GM12891 (cell line): ENCODE measurements around the gene LGALS4.

Source experiments
- POLR2A ChIP-seq: IDR thresholded peaks from 2 replicates; pipeline ENCODE4 v1.6.1; 2011; ENCODE audit warnings: low read depth, low read length, control low read depth
- POLR2AphosphoS5 ChIP-seq: IDR thresholded peaks from 2 replicates; pipeline ENCODE4 v1.6.1; 2011; ENCODE audit warnings: low read depth, low read length, control low read depth
- POU2F2 ChIP-seq: IDR thresholded peaks from 2 replicates; pipeline ENCODE4 v1.6.1; 2011; ENCODE audit warnings: low read depth, mild to moderate bottlenecking, control low read depth, low read length, moderate library complexity
- TAF1 ChIP-seq: IDR thresholded peaks from 2 replicates; pipeline ENCODE4 v1.6.1; 2011; ENCODE audit warnings: low read depth, low read length, control low read depth

DNA sequence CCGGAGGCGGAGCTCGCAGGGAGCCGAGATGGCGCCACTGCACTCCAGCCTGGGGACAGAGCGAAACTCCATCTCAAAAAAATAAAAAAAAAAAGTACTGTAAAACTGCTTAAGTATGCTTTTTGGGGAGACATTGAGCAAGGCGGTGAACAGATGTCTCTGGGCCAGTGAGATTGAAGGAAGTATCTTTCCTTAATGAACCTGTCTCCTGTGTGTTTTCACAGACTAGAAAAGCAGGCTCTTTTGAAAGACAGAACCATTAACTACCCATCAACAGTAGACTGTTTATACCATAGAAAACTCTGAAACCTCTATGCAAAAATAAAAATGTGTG is 20.3 kb upstream of the LGALS4 start:
- TF ChIP-seq POLR2A (no peak), POLR2AphosphoS5 (no peak), TAF1 (no peak), POU2F2 (no peak)
